ENCODE results near the gene RAD51C. TPM values are rescaled to one million over a fixed set of nuclear protein-coding genes. Genes with fewer than 3 reads are reported as not detected.

The RAD51C gene
- total and polyA plus RNA-seq, 10 of the 15 experiments (the other 5 are each of a cell fraction or from before 2014, with no cell fraction given): 59.6 to 267 (median 106) TPM

- Histone ChIP-seq H3K27ac (ENCODE audit: control insufficient read depth, insufficient read depth) (no peak overlapping the region), H3K9me3 (replicated peaks; ENCODE audit: control insufficient read depth, insufficient read depth, low read length) (no peaks in the 10 kb centered on the region), H3K4me1 (ENCODE audit: control insufficient read depth, insufficient read depth, low read length) (no peaks in the 10 kb centered on the region; the same call in 1 of the 2 replicates), H3K4me3 (no peak overlapping the region), H4K20me1 (ENCODE audit: control insufficient read depth, insufficient read depth) (no peaks in the 10 kb centered on the region), H3K27me3 (replicated peaks in 1 of 2; ENCODE audit: control insufficient read depth in 2 of 2, insufficient read depth in 2 of 2, low read length in 1 of 2) (peaks cover 11 to 13% of the 10 kb centered on the region in 2 experiments), H3K4me2 (ENCODE audit: control insufficient read depth, insufficient read depth) (no peak overlapping the region), H3K36me3 (ENCODE audit: control insufficient read depth in 2 of 2, insufficient read depth in 2 of 2, low read length in 1 of 2) (no peaks in the 10 kb centered on the region), H3K9ac (ENCODE audit: control insufficient read depth, insufficient read depth, low read length) (no peak overlapping the region), H3K79me2 (ENCODE audit: control insufficient read depth, insufficient read depth, low read length) (no peaks in the 10 kb centered on the region), H2AFZ (ENCODE audit: control insufficient read depth, low read depth, low read length) (no peak overlapping the region)
- DNase-seq (ENCODE audit: low read depth, low spot score): no peak
- WGBS (ENCODE audit: insufficient coverage, insufficient replicate concordance, low lambda C conversion rate, missing lambda C conversion rate): 0% methylated on average over 2 of the region's 2 CpGs
- FAIRE-seq: peak; percentile 31
- in situ Hi-C loops (cut with MboI): no loop called here
- intact Hi-C loops (cut with micrococcal nuclease; ENCODE audit: unreplicated experiment): no loop called here
- ChIA-PET SMC1A (ENCODE audit: uncharacterized antibody, unreplicated experiment) (interaction anchor here (1.0 kb wide), 1 partner anchor 37 kb away, joined by 3 read pairs; no protein-coding TSS in a partner anchor), POLR2A (no interaction called here), CTCF (no interaction called here), RAD21 (ENCODE audit: unreplicated experiment) (no interaction called here)
- no TSS peak for BruUV-seq (replicated peaks)
- TF ChIP-seq SPI1 (IDR thresholded peaks at IDR 0.05; ENCODE audit: borderline replicate concordance, insufficient read depth, low read depth, low read length) (peak; percentile 22; the same call in 1 of the 2 replicates), POLR2AphosphoS5 (IDR thresholded peaks at IDR 0.05; ENCODE audit: low read length) (no peak), ZNF217 (IDR thresholded peaks at IDR 0.05) (no peak), ZZZ3 (IDR thresholded peaks at IDR 0.05; ENCODE audit: control insufficient read depth, insufficient read length, low read depth) (no peak)
- ATAC-seq: no peak
Measured at GRCh38 chr17:58760248-58760647, 67.8 kb downstream of the RAD51C start.

DNA sequence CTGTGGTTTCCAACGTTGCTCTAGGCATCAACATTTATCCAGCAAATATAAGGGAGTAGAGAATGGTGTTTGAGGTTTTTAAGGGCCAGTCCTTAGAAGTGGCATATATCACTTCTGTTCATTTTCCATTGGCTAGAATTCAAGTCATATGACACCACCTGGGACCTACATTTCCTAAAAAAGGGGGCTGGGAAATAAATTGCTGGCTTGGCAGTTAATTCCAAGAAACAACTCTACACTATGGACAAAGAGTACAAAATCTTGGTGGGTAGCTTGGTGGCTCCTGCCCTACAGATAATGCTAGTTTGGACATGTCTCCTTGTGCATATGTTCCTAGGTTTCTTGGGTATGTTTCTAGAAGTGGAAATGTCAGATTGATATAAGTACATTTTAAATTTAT, 70.9 kb downstream of the RAD51C start:
- POLR2A ChIA-PET: no interaction called here
- Histone ChIP-seq H3K4me1 (ENCODE audit: control insufficient read depth, insufficient read depth, low read length) (no peaks in the 10 kb centered on the region), H2AFZ (ENCODE audit: control insufficient read depth, low read depth, low read length) (no peak overlapping the region), H3K9me3 (replicated peaks; ENCODE audit: control insufficient read depth, insufficient read depth, low read length) (no peaks in the 10 kb centered on the region), H3K36me3 (ENCODE audit: control insufficient read depth in 2 of 2, insufficient read depth in 2 of 2, low read length in 1 of 2) (no peaks in the 10 kb centered on the region), H3K4me2 (ENCODE audit: control insufficient read depth, insufficient read depth) (no peak overlapping the region), H3K27ac (ENCODE audit: control insufficient read depth, insufficient read depth) (no peak overlapping the region), H3K4me3 (no peak overlapping the region), H3K27me3 (replicated peaks in 1 of 2; ENCODE audit: control insufficient read depth in 2 of 2, insufficient read depth in 2 of 2, low read length in 1 of 2) (no peaks in the 10 kb centered on the region; a peak in 1 of 4 replicates), H3K79me2 (ENCODE audit: control insufficient read depth, insufficient read depth, low read length) (no peaks in the 10 kb centered on the region), H3K9ac (ENCODE audit: control insufficient read depth, insufficient read depth, low read length) (no peak overlapping the region), H4K20me1 (ENCODE audit: control insufficient read depth, insufficient read depth) (no peaks in the 10 kb centered on the region)
- intact Hi-C loops (cut with micrococcal nuclease; ENCODE audit: unreplicated experiment): no loop called here
- DNase-seq (ENCODE audit: low read depth, low spot score): no peak
- 0% methylated on average over 1 of the region's 1 CpG for WGBS (ENCODE audit: insufficient coverage, insufficient replicate concordance, low lambda C conversion rate, missing lambda C conversion rate)
- no peak for ATAC-seq
- SMC1A ChIA-PET (ENCODE audit: uncharacterized antibody, unreplicated experiment): no interaction called here
- RAD21 ChIA-PET (ENCODE audit: unreplicated experiment): no interaction called here
- in situ Hi-C loops (cut with MboI): no loop called here
- FAIRE-seq: no peak
- no TSS peak for BruUV-seq (replicated peaks)
- CTCF ChIA-PET: interaction anchor here (1.8 kb wide), 1 partner anchor 12 kb away, joined by 3 read pairs; no protein-coding TSS in a partner anchor
- TF ChIP-seq PAX8 (IDR thresholded peaks at IDR 0.05) (no peak), NR2C1 (IDR thresholded peaks at IDR 0.05) (no peak), NBN (IDR thresholded peaks at IDR 0.05) (no peak), YBX1 (IDR thresholded peaks at IDR 0.05) (no peak), ZNF592 (IDR thresholded peaks at IDR 0.05) (no peak), ZNF217 (IDR thresholded peaks at IDR 0.05) (no peak), FOXM1 (IDR thresholded peaks at IDR 0.05; ENCODE audit: low read depth, low read length) (no peak), ASH2L (IDR thresholded peaks at IDR 0.05; ENCODE audit: borderline replicate concordance, low read depth) (no peak), SP1 (IDR thresholded peaks at IDR 0.05; ENCODE audit: low read depth, low read length) (no peak), ZNF207 (IDR thresholded peaks at IDR 0.05; ENCODE audit: borderline replicate concordance) (no peak)

Data from GM12878 (cell line).